PC-9 (cell line): ENCODE data around the gene PDGFD. TPM values are rescaled to one million over a fixed set of nuclear protein-coding genes. Genes with fewer than 3 reads are reported as not detected.

Experiments
- BruUV-seq: library from RNA; stranded (reverse); fragments of 400-500 nt; replicated peaks from 2 replicates; lab custom pipeline; 2021; lab: Mats Ljungman, UMichigan
- CTCF ChIA-PET: fragments of 300-600 bp; sonication (Branson Sonifier 250); formaldehyde crosslinking; loops from one replicate; lab custom pipeline; 2022; ENCODE audit warnings: antibody characterized with exemption; lab: Charles Lee
- POLR2A ChIA-PET: fragments of 300-600 bp; sonication (Branson Sonifier 250); formaldehyde crosslinking; loops from one replicate; lab custom pipeline; 2022; ENCODE audit warnings: antibody characterized with exemption; ENCODE audit not compliant: unreplicated experiment; lab: Charles Lee
- DNase-seq, 2 experiments: peaks; one replicate each; pipeline versions ENCODE4 v3.0.0 to v3.0.0-alpha.2; 2015 to 2022; ENCODE audit warnings: mixed read lengths in 1 of 2
- H2AFZ ChIP-seq: fragments of 200-600 bp; sonication (generic); 2 replicates; pipeline ENCODE4 v1.8.1; 2017; ENCODE audit warnings: antibody characterized with exemption
- H3F3A ChIP-seq: fragments of 200-600 bp; sonication (generic); 2 replicates; pipeline ENCODE4 v1.8.1; 2017; ENCODE audit warnings: antibody characterized with exemption, mild to moderate bottlenecking, low read depth; ENCODE audit not compliant: insufficient read depth
- H3K27ac ChIP-seq: fragments of 200-600 bp; sonication (generic); 2 replicates; pipeline ENCODE4 v1.6.1; 2016; ENCODE audit warnings: mixed run types
- H3K27me3 ChIP-seq: fragments of 200-600 bp; sonication (generic); 2 replicates; pipeline ENCODE4 v1.6.1; 2016; ENCODE audit warnings: low read depth, mixed run types; ENCODE audit not compliant: insufficient read depth
- H3K36me3 ChIP-seq: fragments of 200-600 bp; sonication (generic); 2 replicates; pipeline ENCODE4 v1.6.1; 2016; ENCODE audit warnings: low read depth, mixed run types
- H3K4me1 ChIP-seq: fragments of 200-600 bp; sonication (generic); replicated peaks from 2 replicates; pipeline ENCODE4 v1.6.1; 2016; ENCODE audit warnings: mixed run types; ENCODE audit not compliant: insufficient read depth
- H3K4me2 ChIP-seq: fragments of 200-600 bp; sonication (generic); 2 replicates; pipeline ENCODE4 v1.6.1; 2017; ENCODE audit warnings: mixed run types
- H3K4me3 ChIP-seq: fragments of 200-600 bp; sonication (generic); 2 replicates; pipeline ENCODE4 v1.6.1; 2016; ENCODE audit warnings: mixed run types
- H3K79me2 ChIP-seq: fragments of 200-600 bp; sonication (generic); 2 replicates; pipeline ENCODE4 v1.6.1; 2017; ENCODE audit warnings: low read depth, mixed run types
- H3K9me2 ChIP-seq: fragments of 200-600 bp; sonication (generic); 2 replicates; pipeline ENCODE4 v1.8.1; 2017; ENCODE audit warnings: mild to moderate bottlenecking; ENCODE audit not compliant: insufficient read depth
- H3K9me3 ChIP-seq: fragments of 200-600 bp; sonication (generic); 2 replicates; pipeline ENCODE4 v1.8.1; 2016; ENCODE audit warnings: low read depth; ENCODE audit not compliant: insufficient read depth
- H4K20me1 ChIP-seq: fragments of 200-600 bp; sonication (generic); 2 replicates; pipeline ENCODE4 v1.8.1; 2017; ENCODE audit not compliant: insufficient read depth
- EZH2 ChIP-seq: fragments of 200-600 bp; sonication (generic); IDR thresholded peaks from 2 replicates; pipeline ENCODE4 v1.8.0; 2017; ENCODE audit warnings: antibody characterized with exemption, low read depth
- intact Hi-C: fragments of 100-400 bp; cut with micrococcal nuclease; formaldehyde crosslinking; loops from one replicate; pipeline ENCODE4 v1.10.0; 2022; ENCODE audit not compliant: unreplicated experiment
- total RNA-seq: library from RNA; stranded (reverse); gene quantifications from 2 replicates; pipeline ENCODE4 v1.2.3, GENCODE V29; 2021
- TF ChIP-seq, protein P1 (sequence below): fragments of 200-600 bp; sonication (generic); conservative IDR thresholded peaks from 2 replicates; pipeline ENCODE4 v1.6.1; 2017; ENCODE audit warnings: mixed run types, antibody characterized with exemption, mild to moderate bottlenecking, moderate library complexity

PDGFD gene
- total RNA-seq, 1 experiment from 2014 or later, result 6.1 TPM

GRCh38 chr11:103880968-103881367 is 283.0 kb downstream of the PDGFD start:
- intact Hi-C loops, result no loop called here
- no peaks in the 10 kb centered on the region for H3K36me3 ChIP-seq
- no peak overlapping the region for H3K4me3 ChIP-seq
- H3K9me3 ChIP-seq, result 0 out of 2 replicates have a peak, but pooled peaks cover 4% of the 10 kb centered on the region
- BruUV-seq, result no TSS peak
- no peak for DNase-seq
- ChIA-PET POLR2A (no interaction called here), CTCF (no interaction called here)
- H2AFZ ChIP-seq, result no peak overlapping the region
- no peaks in the 10 kb centered on the region for H3K79me2 ChIP-seq
- no peaks in the 10 kb centered on the region for H3K9me2 ChIP-seq
- H3K4me2 ChIP-seq, result no peak overlapping the region
- TF ChIP-seq, protein P1, sequence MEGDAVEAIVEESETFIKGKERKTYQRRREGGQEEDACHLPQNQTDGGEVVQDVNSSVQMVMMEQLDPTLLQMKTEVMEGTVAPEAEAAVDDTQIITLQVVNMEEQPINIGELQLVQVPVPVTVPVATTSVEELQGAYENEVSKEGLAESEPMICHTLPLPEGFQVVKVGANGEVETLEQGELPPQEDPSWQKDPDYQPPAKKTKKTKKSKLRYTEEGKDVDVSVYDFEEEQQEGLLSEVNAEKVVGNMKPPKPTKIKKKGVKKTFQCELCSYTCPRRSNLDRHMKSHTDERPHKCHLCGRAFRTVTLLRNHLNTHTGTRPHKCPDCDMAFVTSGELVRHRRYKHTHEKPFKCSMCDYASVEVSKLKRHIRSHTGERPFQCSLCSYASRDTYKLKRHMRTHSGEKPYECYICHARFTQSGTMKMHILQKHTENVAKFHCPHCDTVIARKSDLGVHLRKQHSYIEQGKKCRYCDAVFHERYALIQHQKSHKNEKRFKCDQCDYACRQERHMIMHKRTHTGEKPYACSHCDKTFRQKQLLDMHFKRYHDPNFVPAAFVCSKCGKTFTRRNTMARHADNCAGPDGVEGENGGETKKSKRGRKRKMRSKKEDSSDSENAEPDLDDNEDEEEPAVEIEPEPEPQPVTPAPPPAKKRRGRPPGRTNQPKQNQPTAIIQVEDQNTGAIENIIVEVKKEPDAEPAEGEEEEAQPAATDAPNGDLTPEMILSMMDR, result no peak
- no peak for TF ChIP-seq EZH2
- H4K20me1 ChIP-seq, result no peaks in the 10 kb centered on the region
- H3K27me3 ChIP-seq, result no peaks in the 10 kb centered on the region
- H3F3A ChIP-seq, result no peaks in the 10 kb centered on the region
- no peaks in the 10 kb centered on the region for H3K4me1 ChIP-seq
- no peak overlapping the region for H3K27ac ChIP-seq

GRCh38 chr11:103878646-103879045 is 285.3 kb downstream of the PDGFD start:
- no peak overlapping the region for H3K27ac ChIP-seq
- H3K79me2 ChIP-seq, result no peaks in the 10 kb centered on the region
- H3K36me3 ChIP-seq, result no peaks in the 10 kb centered on the region
- H3K4me1 ChIP-seq, result no peaks in the 10 kb centered on the region
- H3F3A ChIP-seq, result no peaks in the 10 kb centered on the region; the same call in 1 of the 2 replicates
- intact Hi-C loops, result no loop called here
- no peak overlapping the region for H3K4me3 ChIP-seq
- no peaks in the 10 kb centered on the region for H4K20me1 ChIP-seq
- TF ChIP-seq, protein P1, result no peak
- TF ChIP-seq EZH2, result no peak
- ChIA-PET CTCF (no interaction called here), POLR2A (no interaction called here)
- H3K27me3 ChIP-seq, result no peaks in the 10 kb centered on the region
- H3K9me2 ChIP-seq, result no peaks in the 10 kb centered on the region
- no peak overlapping the region for H3K4me2 ChIP-seq
- no peak overlapping the region for H2AFZ ChIP-seq
- 0 out of 2 replicates have a peak, but pooled peaks cover 4% of the 10 kb centered on the region for H3K9me3 ChIP-seq
- no TSS peak for BruUV-seq
- no peak for DNase-seq

GRCh38 chr11:103877221-103877620 is 286.7 kb downstream of the PDGFD start:
- CTCF ChIA-PET, result no interaction called here

More at GRCh38 chr11:103877221-103877620, 286.7 kb downstream of the PDGFD start:
- H3K79me2 ChIP-seq, result no peaks in the 10 kb centered on the region
- BruUV-seq, result no TSS peak
- no peak overlapping the region for H3K27ac ChIP-seq
- intact Hi-C loops, result no loop called here
- H2AFZ ChIP-seq, result no peak overlapping the region
- H4K20me1 ChIP-seq, result no peaks in the 10 kb centered on the region
- POLR2A ChIA-PET, result interaction anchor here (0.6 to 0.7 kb wide), 2 partner anchors 14 to 1389 kb away, joined by 5 read pairs; no protein-coding TSS in a partner anchor
- no peaks in the 10 kb centered on the region for H3K9me2 ChIP-seq
- no peak overlapping the region for H3K4me3 ChIP-seq
- 0 out of 2 replicates have a peak, but pooled peaks cover 4% of the 10 kb centered on the region for H3K9me3 ChIP-seq
- no peak overlapping the region for H3K4me2 ChIP-seq
- H3K4me1 ChIP-seq, result no peaks in the 10 kb centered on the region
- no peak for DNase-seq
- no peaks in the 10 kb centered on the region for H3K27me3 ChIP-seq
- H3K36me3 ChIP-seq, result no peaks in the 10 kb centered on the region
- H3F3A ChIP-seq, result no peaks in the 10 kb centered on the region; the same call in 1 of the 2 replicates
- no peak for TF ChIP-seq EZH2
- TF ChIP-seq, protein P1, result no peak; the same call in 1 of the 2 replicates
